Measurements from ENCODE around the gene JPH2. TPM values are rescaled to one million over a fixed set of nuclear protein-coding genes. Genes with fewer than 3 reads are reported as not detected.

Gene JPH2
- total and polyA plus RNA-seq, 10 of the 15 experiments (the other 5 are each of a cell fraction or from before 2014, with no cell fraction given): 0.16 TPM; not detected in 9

GRCh38 chr20:44159125-44159524 lies 27.9 kb downstream of the JPH2 start:
- CTCF ChIA-PET: no interaction called here
- intact Hi-C loops (cut with micrococcal nuclease; ENCODE audit: unreplicated experiment): no loop called here

GRCh38 chr20:44157061-44157460 lies 29.9 kb downstream of the JPH2 start:
- in situ Hi-C loops (cut with MboI): no loop called here
- FAIRE-seq (no peak), ATAC-seq (no peak), DNase-seq (ENCODE audit: low read depth, low spot score) (no peak)
- no peaks in the 10 kb centered on the region for H3K4me1 ChIP-seq (ENCODE audit: control insufficient read depth, insufficient read depth, low read length)
- peaks cover 0 to 3% of the 10 kb centered on the region in 2 experiments; a peak in 1 of 4 replicates for H3K27me3 ChIP-seq (replicated peaks in 1 of 2; ENCODE audit: control insufficient read depth in 2 of 2, insufficient read depth in 2 of 2, low read length in 1 of 2)
- CTCF ChIA-PET: no interaction called here
- POLR2A ChIA-PET: no interaction called here
- H3K79me2 ChIP-seq (ENCODE audit: control insufficient read depth, insufficient read depth, low read length): no peaks in the 10 kb centered on the region
- no TSS peak for BruUV-seq (replicated peaks)
- SMC1A ChIA-PET (ENCODE audit: uncharacterized antibody, unreplicated experiment): no interaction called here
- H2AFZ ChIP-seq (ENCODE audit: control insufficient read depth, low read depth, low read length): no peak overlapping the region
- H3K4me2 ChIP-seq (ENCODE audit: control insufficient read depth, insufficient read depth): no peak overlapping the region
- no peaks in the 10 kb centered on the region for H3K9me3 ChIP-seq (replicated peaks; ENCODE audit: control insufficient read depth, insufficient read depth, low read length)
- H3K4me3 ChIP-seq: no peak overlapping the region
- no peaks in the 10 kb centered on the region for H3K36me3 ChIP-seq (ENCODE audit: control insufficient read depth in 2 of 2, insufficient read depth in 2 of 2, low read length in 1 of 2)
- RAD21 ChIA-PET (ENCODE audit: unreplicated experiment): no interaction called here
- H3K27ac ChIP-seq (ENCODE audit: control insufficient read depth, insufficient read depth): no peak overlapping the region
- no peaks in the 10 kb centered on the region for H4K20me1 ChIP-seq (ENCODE audit: control insufficient read depth, insufficient read depth)
- WGBS (ENCODE audit: insufficient coverage, insufficient replicate concordance, low lambda C conversion rate, missing lambda C conversion rate): 82% methylated on average over 5 of the region's 5 CpGs
- H3K9ac ChIP-seq (ENCODE audit: control insufficient read depth, insufficient read depth, low read length): no peak overlapping the region
- intact Hi-C loops (cut with micrococcal nuclease; ENCODE audit: unreplicated experiment): no loop called here
- TF ChIP-seq HDAC2 (IDR thresholded peaks at IDR 0.05) (no peak), MEF2A (IDR thresholded peaks at IDR 0.05; ENCODE audit: insufficient read depth, low read depth, low read length) (no peak), NFYA (IDR thresholded peaks at IDR 0.05; ENCODE audit: borderline replicate concordance, low read depth, low read length) (no peak), MLLT1 (IDR thresholded peaks at IDR 0.05) (no peak), PBX3 (IDR thresholded peaks at IDR 0.05; ENCODE audit: insufficient replicate concordance, low read depth, low read length) (no peak), ZBTB4 (CRISPR knock-in tag; IDR thresholded peaks at IDR 0.05) (no peak)

More at GRCh38 chr20:44159125-44159524, 27.9 kb downstream of the JPH2 start:
- H3K9ac ChIP-seq (ENCODE audit: control insufficient read depth, insufficient read depth, low read length): no peak overlapping the region
- H3K9me3 ChIP-seq (replicated peaks; ENCODE audit: control insufficient read depth, insufficient read depth, low read length): no peaks in the 10 kb centered on the region
- no peak for ATAC-seq
- H3K27ac ChIP-seq (ENCODE audit: control insufficient read depth, insufficient read depth): no peak overlapping the region
- in situ Hi-C loops (cut with MboI): no loop called here
- ChIA-PET SMC1A (ENCODE audit: uncharacterized antibody, unreplicated experiment) (no interaction called here), POLR2A (no interaction called here), RAD21 (ENCODE audit: unreplicated experiment) (no interaction called here)
- no peak for TF ChIP-seq BMI1 (IDR thresholded peaks at IDR 0.05; ENCODE audit: borderline replicate concordance)
- TF ChIP-seq TARDBP (IDR thresholded peaks at IDR 0.05; ENCODE audit: borderline replicate concordance): no peak
- TF ChIP-seq NFIC (IDR thresholded peaks at IDR 0.05; ENCODE audit: low read depth, low read length): no peak
- no peak for TF ChIP-seq PBX3 (IDR thresholded peaks at IDR 0.05; ENCODE audit: insufficient replicate concordance, low read depth, low read length)
- H3K79me2 ChIP-seq (ENCODE audit: control insufficient read depth, insufficient read depth, low read length): no peaks in the 10 kb centered on the region
- DNase-seq (ENCODE audit: low read depth, low spot score): no peak
- no peak for FAIRE-seq
- no peaks in the 10 kb centered on the region for H3K36me3 ChIP-seq (ENCODE audit: control insufficient read depth in 2 of 2, insufficient read depth in 2 of 2, low read length in 1 of 2)
- peaks cover 3% of the 10 kb centered on the region in 2 experiments; a peak in 1 of 4 replicates for H3K27me3 ChIP-seq (replicated peaks in 1 of 2; ENCODE audit: control insufficient read depth in 2 of 2, insufficient read depth in 2 of 2, low read length in 1 of 2)
- no peak overlapping the region for H2AFZ ChIP-seq (ENCODE audit: control insufficient read depth, low read depth, low read length)
- no peaks in the 10 kb centered on the region for H4K20me1 ChIP-seq (ENCODE audit: control insufficient read depth, insufficient read depth)
- H3K4me1 ChIP-seq (ENCODE audit: control insufficient read depth, insufficient read depth, low read length): no peaks in the 10 kb centered on the region
- H3K4me3 ChIP-seq: no peak overlapping the region
- WGBS (ENCODE audit: insufficient coverage, insufficient replicate concordance, low lambda C conversion rate, missing lambda C conversion rate): 31% methylated on average over 1 of the region's 2 CpGs
- H3K4me2 ChIP-seq (ENCODE audit: control insufficient read depth, insufficient read depth): no peak overlapping the region
- no TSS peak for BruUV-seq (replicated peaks)

All from GM12878 (cell line).